Myocyte (in vitro differentiated cells): ENCODE measurements around the gene PATJ. TPM values are rescaled to one million over a fixed set of nuclear protein-coding genes. Genes with fewer than 3 reads are reported as not detected.
"Not testable (repeated sequence)": the region's sequence is repeated elsewhere in the genome, so short reads cannot be mapped to it uniquely, and the experiment has no call there.

Experiments
- DNase-seq: peaks from one replicate; pipeline ENCODE4 v3.0.0-alpha.2; 2012; ENCODE audit warnings: low read depth
- total RNA-seq: library from RNA; depleted of rRNA; stranded (reverse); fragments of >200 nt; gene quantifications from 2 replicates; pipeline ENCODE4 v1.2.3, GENCODE V29; 2014

The PATJ gene
- total RNA-seq, 1 donor from 2014 or later, result 1.7 TPM

GRCh38 chr1:61942856-61943255 lies 200.6 kb downstream of the PATJ start:
- DNase-seq, result no peak

DNA sequence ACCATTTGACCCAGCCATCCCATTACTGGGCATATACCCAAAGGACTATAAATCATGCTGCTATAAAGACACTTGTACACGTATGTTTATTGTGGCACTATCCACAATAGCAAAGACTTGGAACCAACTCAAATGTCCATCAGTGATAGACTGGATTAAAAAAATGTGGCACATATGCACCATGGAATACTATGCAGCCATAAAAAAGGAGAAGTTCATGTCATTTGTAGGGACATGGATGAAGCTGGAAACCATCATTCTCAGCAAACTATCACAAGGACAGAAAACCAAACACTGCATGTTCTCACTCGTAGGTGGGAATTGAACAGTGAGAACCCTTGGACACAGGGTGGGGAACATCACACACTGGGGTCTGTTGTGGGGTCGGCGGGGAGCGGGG lies 206.4 kb downstream of the PATJ start:
- not testable (repeated sequence) for DNase-seq

GRCh38 chr1:61950418-61950817 lies 208.1 kb downstream of the PATJ start:
- DNase-seq, result no peak

DNA sequence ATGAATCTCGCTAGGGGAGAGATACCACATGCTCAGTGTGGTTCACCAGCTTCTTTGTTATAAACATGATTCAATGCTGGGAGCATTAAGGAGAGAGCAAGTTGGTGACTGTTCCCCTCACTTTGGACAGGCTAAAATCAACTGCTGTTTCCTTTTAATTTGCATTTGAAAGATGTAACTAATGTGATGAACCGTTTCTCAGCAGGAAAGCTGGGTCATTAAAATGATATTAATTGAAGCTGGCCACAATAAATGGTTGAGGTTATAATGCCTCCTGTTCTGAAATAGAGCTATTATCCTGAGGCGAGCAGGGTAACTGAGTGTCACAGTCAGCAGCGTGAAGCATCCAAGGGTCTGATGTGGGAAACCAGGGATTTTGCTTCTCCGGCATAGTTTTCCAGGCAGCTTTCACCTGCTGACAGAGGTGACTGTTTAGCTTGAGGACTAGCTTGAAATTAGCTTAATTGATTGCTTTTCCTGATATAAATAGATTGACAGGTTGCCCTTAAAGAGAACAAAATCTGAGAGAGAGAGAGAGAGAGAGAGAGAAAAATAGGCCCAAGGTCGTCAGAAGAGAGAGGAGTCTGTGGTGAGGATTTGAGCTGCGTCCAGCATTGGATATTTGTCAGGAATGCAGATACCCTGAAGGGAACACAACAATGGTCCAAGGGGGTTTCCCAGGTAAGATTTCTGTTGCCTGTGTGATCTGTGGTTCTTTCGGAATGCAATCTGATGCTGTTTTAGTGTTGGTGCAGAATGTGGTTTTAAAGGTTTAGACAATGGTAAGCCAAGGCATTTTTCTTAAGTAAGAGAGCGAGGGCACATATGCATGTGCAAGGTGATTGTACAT lies 209.7 kb downstream of the PATJ start:
- DNase-seq, result peak; percentile 25

- DNase-seq, result no peak
Measured at GRCh38 chr1:61952675-61953074, 210.4 kb downstream of the PATJ start.

DNA sequence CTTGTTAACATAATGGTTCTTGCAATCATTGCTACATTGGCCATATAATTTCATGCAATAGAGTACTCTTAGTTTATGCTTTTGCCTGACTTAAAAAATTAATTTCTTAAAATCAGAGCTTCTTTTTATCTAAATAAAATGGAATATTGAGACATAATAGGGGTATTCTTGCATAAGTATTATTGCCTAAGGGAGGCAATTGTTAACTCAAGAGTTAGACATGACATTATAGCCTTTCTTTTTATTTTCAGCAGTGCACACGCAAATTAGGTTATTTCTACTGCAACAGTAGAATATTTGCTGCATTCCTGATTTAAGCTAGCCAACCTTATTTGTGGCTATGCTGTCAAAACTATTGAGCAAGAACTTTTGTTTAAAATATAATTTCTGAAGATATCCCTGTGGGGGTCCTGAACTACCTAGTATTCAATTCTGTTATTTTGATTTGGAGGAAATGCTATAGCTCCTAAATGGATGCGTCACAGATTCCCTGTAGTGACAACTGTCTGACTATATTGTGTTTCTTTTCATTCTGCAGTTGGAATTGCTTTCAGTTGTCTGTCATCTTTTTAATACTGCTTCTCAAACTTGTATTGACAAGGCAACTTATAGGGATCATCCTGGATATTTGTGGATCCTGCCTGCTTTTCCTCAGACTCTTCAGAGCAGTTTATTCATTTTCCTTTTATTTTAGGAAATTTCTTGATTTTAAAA lies 211.0 kb downstream of the PATJ start:
- no peak for DNase-seq

GRCh38 chr1:61953790-61954150 lies 211.5 kb downstream of the PATJ start:
- no peak for DNase-seq

DNA sequence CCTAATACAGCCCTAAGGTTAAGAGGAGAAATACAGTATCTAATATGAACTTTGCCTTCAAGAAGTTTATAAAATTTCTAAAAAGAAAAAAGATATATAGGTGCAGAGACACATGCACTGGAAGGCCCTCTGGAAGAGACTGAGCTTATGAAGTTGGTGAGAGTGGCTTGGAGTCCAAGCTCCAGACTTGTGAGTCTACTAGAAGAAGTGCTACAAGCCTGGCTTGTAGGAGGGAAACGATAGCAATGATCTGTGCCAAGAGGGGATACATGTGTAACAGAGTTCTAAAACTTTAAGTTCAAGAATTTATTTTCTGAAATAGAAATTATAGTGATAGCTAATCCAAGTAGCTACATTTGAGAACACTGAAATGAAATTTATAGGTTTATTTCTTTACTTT lies 213.0 kb downstream of the PATJ start:
- no peak for DNase-seq

DNA sequence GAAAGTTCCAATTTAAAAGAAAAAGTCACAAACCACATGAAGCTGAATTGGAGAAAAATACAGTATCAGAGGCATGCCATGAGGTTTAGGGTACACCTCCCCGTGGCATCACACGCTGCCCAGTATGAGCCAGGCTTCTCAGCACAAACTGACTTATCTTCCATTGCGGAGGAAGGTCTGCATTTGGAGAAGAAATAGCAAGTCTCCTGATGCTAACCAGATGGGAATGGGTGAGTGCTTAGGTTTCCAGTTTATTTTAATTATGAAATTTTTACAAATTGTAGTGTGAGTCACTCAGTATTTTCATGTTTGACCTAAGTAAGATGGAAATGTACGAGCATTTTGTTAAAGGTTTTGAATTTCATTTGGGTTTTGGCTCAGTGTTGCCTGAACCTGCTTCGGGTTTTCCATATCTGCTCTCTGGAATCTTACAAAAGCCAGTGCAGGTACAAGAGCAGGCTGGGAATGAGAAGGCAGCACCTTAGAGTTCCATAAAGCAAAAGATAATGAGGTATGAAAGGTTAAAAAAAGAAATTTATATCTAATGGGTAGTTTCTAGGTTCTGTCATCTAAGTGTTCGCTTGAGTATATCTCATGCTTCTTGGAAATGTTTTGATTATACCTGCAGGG lies 213.9 kb downstream of the PATJ start:
- no peak for DNase-seq

GRCh38 chr1:61956784-61957183 lies 214.5 kb downstream of the PATJ start:
- DNase-seq, result no peak

DNA sequence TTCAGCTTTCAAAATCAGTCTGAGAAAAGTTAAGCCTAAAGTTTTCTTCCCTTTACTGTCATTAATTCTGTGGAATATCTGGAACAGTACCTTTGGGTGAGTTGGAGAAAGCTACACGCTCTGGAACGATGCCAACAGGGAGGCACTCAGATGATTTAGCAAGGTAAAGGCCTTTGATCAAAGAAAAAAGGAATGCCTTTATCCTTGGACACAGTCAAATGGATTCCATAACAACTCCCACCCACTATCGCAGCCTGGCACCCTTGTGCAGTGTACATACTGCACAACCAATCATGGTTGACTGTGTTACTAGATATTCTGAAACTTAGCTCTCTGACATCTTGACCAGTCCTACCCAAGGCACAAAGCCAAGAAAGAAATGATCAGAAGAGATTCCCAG lies 218.7 kb downstream of the PATJ start:
- DNase-seq, result no peak

- DNase-seq, result no peak
Measured at GRCh38 chr1:61962631-61963030, 220.4 kb downstream of the PATJ start.

DNA sequence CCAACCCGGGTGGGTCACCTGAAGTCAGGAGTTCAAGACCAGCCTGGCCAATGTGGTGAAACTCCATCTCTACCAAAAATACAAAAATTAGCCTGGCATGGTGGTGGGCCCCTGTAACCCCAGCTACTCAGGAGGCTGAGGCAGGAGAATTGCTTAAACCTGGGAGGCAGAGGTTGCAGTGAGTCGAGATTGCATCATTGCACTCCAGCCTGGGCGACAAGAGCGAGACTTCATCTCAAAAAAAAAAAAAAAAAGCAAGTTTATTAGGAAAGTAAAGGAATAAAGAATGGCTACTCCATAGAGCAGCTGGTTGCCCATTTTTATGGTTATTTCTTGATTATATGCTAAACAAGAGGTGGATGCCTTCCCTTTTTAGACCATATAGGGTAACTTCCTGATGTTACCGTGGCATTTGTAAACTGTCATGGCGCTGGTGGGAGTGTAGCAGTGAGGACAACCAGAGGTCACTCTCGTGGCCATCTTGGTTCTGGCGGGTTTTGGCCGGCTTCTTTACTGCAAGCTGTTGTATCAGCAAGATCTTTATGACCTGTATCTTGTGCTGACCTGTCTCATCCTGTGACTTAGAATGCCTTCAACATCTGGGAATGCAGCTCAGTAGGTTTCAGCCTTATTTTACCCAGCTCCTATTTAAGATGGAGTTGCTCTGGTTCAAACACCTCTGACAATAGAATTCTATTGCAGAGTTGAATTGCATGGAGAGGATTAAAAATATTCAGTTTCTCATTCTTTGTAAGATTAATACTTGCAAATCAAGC lies 224.4 kb downstream of the PATJ start:
- not testable (repeated sequence) for DNase-seq

DNA sequence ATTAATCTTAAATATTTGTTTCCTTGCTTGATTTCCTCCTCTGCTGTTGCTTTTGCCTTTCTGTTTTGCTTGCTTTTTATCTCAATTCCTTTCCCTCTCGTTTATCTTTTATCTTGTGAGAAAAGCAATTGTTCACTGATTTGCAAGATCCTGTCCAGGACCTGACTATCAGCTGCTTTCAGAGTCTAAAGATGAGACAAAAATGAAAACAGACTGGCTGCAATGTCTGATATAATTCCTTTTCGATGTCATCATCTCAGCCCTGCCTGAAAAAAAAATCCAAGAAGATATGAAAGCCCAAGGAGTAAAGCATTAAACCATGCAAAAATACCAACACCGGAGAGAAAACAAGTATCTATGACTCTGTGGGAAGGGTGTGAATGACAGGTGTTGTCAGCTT lies 225.5 kb downstream of the PATJ start:
- DNase-seq, result no peak

- DNase-seq, result no peak
Measured at GRCh38 chr1:61968869-61969268, 226.6 kb downstream of the PATJ start.

- DNase-seq, result no peak
Measured at GRCh38 chr1:61973100-61973837, 231.0 kb downstream of the PATJ start.

DNA sequence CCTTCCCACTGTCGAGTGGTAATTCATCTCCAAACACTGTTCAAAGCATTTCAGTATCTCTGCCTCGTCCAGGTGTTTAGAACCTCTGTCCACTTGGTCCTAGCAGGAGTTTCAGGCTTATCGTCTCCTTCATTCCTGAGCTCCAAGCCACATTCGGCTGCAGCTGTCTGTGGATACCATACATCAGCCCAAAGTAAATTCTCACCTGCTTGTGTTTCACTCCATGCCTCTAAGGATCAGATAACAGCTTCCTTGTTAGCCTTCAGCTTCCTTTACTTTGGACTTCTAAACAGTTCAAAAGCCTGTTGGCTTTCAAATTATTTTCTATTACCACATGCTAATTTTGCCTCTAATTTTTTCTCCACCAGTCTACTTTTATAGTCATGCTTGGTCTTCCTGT lies 233.4 kb downstream of the PATJ start:
- peak; percentile 20 for DNase-seq

DNA sequence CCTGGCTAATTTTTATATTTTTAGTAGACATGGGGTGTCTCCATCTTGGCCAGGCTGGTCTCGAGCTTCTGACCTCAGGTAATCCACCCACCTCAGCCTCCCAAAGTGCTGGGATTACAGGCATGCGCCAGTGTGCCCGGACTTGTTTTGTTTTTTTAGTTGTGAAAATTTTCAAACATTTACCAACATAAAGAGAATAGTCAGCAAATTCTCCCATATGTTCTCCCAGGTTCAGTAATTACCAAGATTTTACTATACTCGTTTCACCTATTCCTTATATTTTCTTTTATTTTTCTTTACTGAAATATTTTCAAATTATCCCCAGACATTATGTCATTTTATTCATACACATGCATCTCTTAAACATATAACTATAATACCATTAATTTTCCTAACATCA lies 234.3 kb downstream of the PATJ start:
- no peak for DNase-seq

GRCh38 chr1:61978796-61979195 lies 236.5 kb downstream of the PATJ start:
- no peak for DNase-seq

- DNase-seq, result no peak
Measured at GRCh38 chr1:61979729-61980128, 237.4 kb downstream of the PATJ start.

DNA sequence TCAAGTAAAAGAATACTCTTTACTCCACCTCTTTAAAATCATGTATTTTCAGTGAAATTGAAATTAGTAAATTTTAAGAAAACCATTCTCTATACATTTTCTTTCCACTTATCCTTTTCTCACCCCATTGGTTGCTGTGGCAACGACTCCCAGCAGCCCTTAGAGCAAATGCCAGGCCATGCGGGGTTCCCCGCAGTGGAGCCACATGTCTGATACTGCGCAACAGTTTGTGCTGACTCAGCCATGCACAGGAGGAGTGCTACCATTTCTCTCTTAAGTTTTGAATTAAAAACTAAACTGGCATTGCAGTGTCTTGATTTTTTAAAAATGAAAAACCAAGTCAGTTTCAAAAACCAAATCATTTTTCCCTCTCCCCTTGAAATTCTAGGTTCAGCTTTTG lies 238.3 kb downstream of the PATJ start:
- peak; percentile 16 for DNase-seq
